ENCODE data around the gene NFIL3.

- TF ChIP-seq ATF3 (IDR thresholded peaks at IDR 0.05; ENCODE audit: insufficient read depth, low read depth, low read length) (no peak), JUN (IDR thresholded peaks at IDR 0.05; ENCODE audit: low read depth, low read length) (no peak), EP300 (IDR thresholded peaks at IDR 0.05; ENCODE audit: borderline replicate concordance in 1 of 2, low read depth in 2 of 2, low read length in 2 of 2) (no peak), POLR2AphosphoS5 (IDR thresholded peaks at IDR 0.05; ENCODE audit: low read depth, low read length) (no peak), CTCF (IDR thresholded peaks at IDR 0.05; ENCODE audit: control extremely low read depth in 1 of 3, insufficient read depth in 1 of 3, low read depth in 1 of 3, low read length in 3 of 3) (no peak)
These were observed 28.0 kb upstream of the NFIL3 start for GRCh38 chr9:91451431-91452270.

Data from H1 (cell line).